ENCODE data around the gene SH3RF3. TPM values are rescaled to one million over a fixed set of nuclear protein-coding genes. Genes with fewer than 3 reads are reported as not detected.

Gene SH3RF3
- total RNA-seq, 1 experiment from 2014 or later: 0.98 TPM

GRCh38 chr2:109148991-109149645 lies 20.1 kb downstream of the SH3RF3 start:
- POLR2A ChIA-PET: no interaction called here

DNA sequence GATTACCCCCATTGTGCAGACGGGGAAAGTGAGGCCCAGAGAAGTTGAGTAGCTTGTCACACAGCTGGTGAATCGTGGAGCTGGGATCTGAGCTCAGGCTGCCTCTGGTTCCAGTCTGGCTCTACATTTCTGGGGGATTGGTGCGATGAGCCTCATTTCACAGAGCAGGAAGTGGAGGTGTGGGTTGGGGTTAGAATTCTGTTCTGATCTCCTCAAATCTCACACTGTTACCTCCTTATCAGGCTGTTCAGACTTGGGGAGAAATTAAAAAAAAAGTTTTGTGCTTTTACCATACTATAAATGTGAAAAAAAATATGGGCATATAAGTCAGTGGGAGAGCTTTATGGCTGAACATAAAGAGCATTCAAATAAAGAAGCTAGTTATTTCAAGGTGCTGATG lies 21.6 kb downstream of the SH3RF3 start:
- H3K9me3 ChIP-seq: no peaks in the 10 kb centered on the region
- no peak for DNase-seq
- H3K4me1 Mint-ChIP-seq (ENCODE audit: low read depth, unreplicated experiment): no peaks in the 10 kb centered on the region
- intact Hi-C loops (cut with micrococcal nuclease; ENCODE audit: unreplicated experiment): no loop called here
- H3K4me3 Mint-ChIP-seq (ENCODE audit: unreplicated experiment): no peak overlapping the region
- no peak overlapping the region for H3K4me3 ChIP-seq (ENCODE audit: low read depth, low read length)
- no peaks in the 10 kb centered on the region for H3K4me1 ChIP-seq
- no TSS peak for BruUV-seq (replicated peaks)
- CTCF ChIA-PET: no interaction called here
- peaks cover 8% of the 10 kb centered on the region for H3K27me3 Mint-ChIP-seq (ENCODE audit: insufficient read depth, unreplicated experiment)
- no peaks in the 10 kb centered on the region for H3K36me3 Mint-ChIP-seq (ENCODE audit: insufficient read depth, unreplicated experiment)
- no peaks in the 10 kb centered on the region for H3K9me3 Mint-ChIP-seq (ENCODE audit: unreplicated experiment)
- no peaks in the 10 kb centered on the region for H3K27me3 ChIP-seq (replicated peaks; ENCODE audit: control insufficient read depth, insufficient read depth, low read length)
- no peaks in the 10 kb centered on the region for H3K36me3 ChIP-seq (ENCODE audit: control insufficient read depth, insufficient read depth, low read length)
- POLR2A ChIA-PET: no interaction called here
- no peak overlapping the region for H3K27ac Mint-ChIP-seq (ENCODE audit: unreplicated experiment)
- no peak for TF ChIP-seq CTCF (IDR thresholded peaks at IDR 0.05; ENCODE audit: insufficient read depth in 1 of 2, low read depth in 1 of 2, low read length in 1 of 2, severe bottlenecking in 1 of 2, unreplicated experiment in 1 of 2)

More at GRCh38 chr2:109148991-109149645, 20.1 kb downstream of the SH3RF3 start:
- no peaks in the 10 kb centered on the region for H3K9me3 ChIP-seq
- BruUV-seq (replicated peaks): no TSS peak
- Mint-ChIP-seq H3K27ac (ENCODE audit: unreplicated experiment) (no peak overlapping the region), H3K36me3 (ENCODE audit: insufficient read depth, unreplicated experiment) (no peaks in the 10 kb centered on the region), H3K4me3 (ENCODE audit: unreplicated experiment) (no peak overlapping the region), H3K4me1 (ENCODE audit: low read depth, unreplicated experiment) (no peaks in the 10 kb centered on the region), H3K27me3 (ENCODE audit: insufficient read depth, unreplicated experiment) (peaks cover 8% of the 10 kb centered on the region), H3K9me3 (ENCODE audit: unreplicated experiment) (no peaks in the 10 kb centered on the region)
- no peak for DNase-seq
- H3K36me3 ChIP-seq (ENCODE audit: control insufficient read depth, insufficient read depth, low read length): no peaks in the 10 kb centered on the region
- H3K4me1 ChIP-seq: no peaks in the 10 kb centered on the region
- no peak overlapping the region for H3K4me3 ChIP-seq (ENCODE audit: low read depth, low read length)
- H3K27me3 ChIP-seq (replicated peaks; ENCODE audit: control insufficient read depth, insufficient read depth, low read length): no peaks in the 10 kb centered on the region
- CTCF ChIA-PET: no interaction called here
- intact Hi-C loops (cut with micrococcal nuclease; ENCODE audit: unreplicated experiment): no loop called here
- no peak for TF ChIP-seq CTCF (IDR thresholded peaks at IDR 0.05; ENCODE audit: insufficient read depth in 1 of 2, low read depth in 1 of 2, low read length in 1 of 2, severe bottlenecking in 1 of 2, unreplicated experiment in 1 of 2)

DNA sequence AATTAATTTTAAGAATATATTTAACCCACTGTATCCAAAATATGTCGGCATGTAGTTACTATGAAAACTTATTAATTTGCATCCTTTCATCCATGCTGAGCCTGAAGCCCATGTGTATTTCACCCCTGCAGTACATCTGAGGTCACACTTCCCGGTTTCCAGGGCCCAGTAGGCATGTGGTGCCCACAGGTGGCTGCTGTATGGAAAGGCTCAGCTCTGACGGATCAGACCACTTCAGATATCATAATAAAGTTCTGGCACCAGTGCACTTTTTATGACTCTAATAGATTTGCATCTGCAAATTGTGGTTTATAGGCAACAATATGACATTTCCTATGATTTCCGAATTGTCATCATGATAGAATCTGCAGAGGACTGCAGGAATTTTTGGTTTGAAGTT lies 22.5 kb downstream of the SH3RF3 start:
- H3K27me3 Mint-ChIP-seq (ENCODE audit: insufficient read depth, unreplicated experiment): peaks cover 8% of the 10 kb centered on the region
- no peaks in the 10 kb centered on the region for H3K36me3 Mint-ChIP-seq (ENCODE audit: insufficient read depth, unreplicated experiment)
- no peaks in the 10 kb centered on the region for H3K4me1 Mint-ChIP-seq (ENCODE audit: low read depth, unreplicated experiment)
- ChIA-PET CTCF (no interaction called here), POLR2A (no interaction called here)
- no peak for DNase-seq
- BruUV-seq (replicated peaks): no TSS peak
- Histone ChIP-seq H3K27me3 (replicated peaks; ENCODE audit: control insufficient read depth, insufficient read depth, low read length) (no peaks in the 10 kb centered on the region), H3K4me3 (ENCODE audit: low read depth, low read length) (no peak overlapping the region), H3K9me3 (no peaks in the 10 kb centered on the region), H3K36me3 (ENCODE audit: control insufficient read depth, insufficient read depth, low read length) (no peaks in the 10 kb centered on the region), H3K4me1 (no peaks in the 10 kb centered on the region)
- H3K4me3 Mint-ChIP-seq (ENCODE audit: unreplicated experiment): no peak overlapping the region
- H3K9me3 Mint-ChIP-seq (ENCODE audit: unreplicated experiment): no peaks in the 10 kb centered on the region
- intact Hi-C loops (cut with micrococcal nuclease; ENCODE audit: unreplicated experiment): no loop called here
- TF ChIP-seq CTCF (IDR thresholded peaks at IDR 0.05; ENCODE audit: insufficient read depth in 1 of 2, low read depth in 1 of 2, low read length in 1 of 2, severe bottlenecking in 1 of 2, unreplicated experiment in 1 of 2): no peak
- no peak overlapping the region for H3K27ac Mint-ChIP-seq (ENCODE audit: unreplicated experiment)

Data from Caco-2 (cell line).